Glutamatergic neuron (in vitro differentiated cells): ENCODE data around the gene CDK6. TPM values are rescaled to one million over a fixed set of nuclear protein-coding genes. Genes with fewer than 3 reads are reported as not detected.

Experiments used
- DNase-seq: peaks from one replicate; pipeline ENCODE4 v3.0.0; 2022
- H3K27ac Mint-ChIP-seq: one replicate; pipeline ENCODE4 v1.8.0; 2020; ENCODE audit warnings: mild to moderate bottlenecking, mixed read lengths, inconsistent platforms; ENCODE audit not compliant: unreplicated experiment
- H3K27me3 Mint-ChIP-seq: one replicate; pipeline ENCODE4 v1.8.0; 2020; ENCODE audit warnings: mild to moderate bottlenecking, moderate library complexity, mixed read lengths, inconsistent platforms; ENCODE audit not compliant: unreplicated experiment
- H3K36me3 Mint-ChIP-seq: one replicate; pipeline ENCODE4 v1.8.0; 2020; ENCODE audit warnings: mild to moderate bottlenecking, mixed read lengths, inconsistent platforms; ENCODE audit not compliant: unreplicated experiment
- H3K4me1 Mint-ChIP-seq: one replicate; pipeline ENCODE4 v1.8.0; 2020; ENCODE audit warnings: mild to moderate bottlenecking, low read depth, mixed read lengths, inconsistent platforms; ENCODE audit not compliant: unreplicated experiment
- H3K4me3 Mint-ChIP-seq: one replicate; pipeline ENCODE4 v1.8.0; 2020; ENCODE audit warnings: mild to moderate bottlenecking, mixed read lengths, inconsistent platforms; ENCODE audit not compliant: unreplicated experiment
- H3K9me3 Mint-ChIP-seq: one replicate; pipeline ENCODE4 v1.8.0; 2020; ENCODE audit warnings: mild to moderate bottlenecking, moderate library complexity, mixed read lengths, inconsistent platforms; ENCODE audit not compliant: unreplicated experiment
- total RNA-seq: library from RNA; stranded (reverse); fragmentation: NEBNext Ultra II Directional; extraction: Animal tissue kit (Norgen Biotek cat#: 25700); gene quantifications from one replicate; pipeline ENCODE4 v1.2.1, GENCODE V29; 2021; ENCODE audit not compliant: unreplicated experiment
- TF ChIP-seq, protein P1 (sequence below): fragments of 200-600 bp; sonication (generic); IDR thresholded peaks from one replicate; pipeline ENCODE4 v1.5.0; 2021; ENCODE audit not compliant: partially characterized antibody, unreplicated experiment

The CDK6 gene
- total RNA-seq, 1 donor from 2014 or later = 111 TPM

GRCh38 chr7:92569137-92569536 lies 267.2 kb downstream of the CDK6 start:
- Mint-ChIP-seq H3K36me3 (no peaks in the 10 kb centered on the region), H3K4me3 (no peak overlapping the region), H3K4me1 (no peaks in the 10 kb centered on the region), H3K9me3 (no peaks in the 10 kb centered on the region), H3K27ac (no peak overlapping the region), H3K27me3 (no peaks in the 10 kb centered on the region)
- TF ChIP-seq, protein P1, sequence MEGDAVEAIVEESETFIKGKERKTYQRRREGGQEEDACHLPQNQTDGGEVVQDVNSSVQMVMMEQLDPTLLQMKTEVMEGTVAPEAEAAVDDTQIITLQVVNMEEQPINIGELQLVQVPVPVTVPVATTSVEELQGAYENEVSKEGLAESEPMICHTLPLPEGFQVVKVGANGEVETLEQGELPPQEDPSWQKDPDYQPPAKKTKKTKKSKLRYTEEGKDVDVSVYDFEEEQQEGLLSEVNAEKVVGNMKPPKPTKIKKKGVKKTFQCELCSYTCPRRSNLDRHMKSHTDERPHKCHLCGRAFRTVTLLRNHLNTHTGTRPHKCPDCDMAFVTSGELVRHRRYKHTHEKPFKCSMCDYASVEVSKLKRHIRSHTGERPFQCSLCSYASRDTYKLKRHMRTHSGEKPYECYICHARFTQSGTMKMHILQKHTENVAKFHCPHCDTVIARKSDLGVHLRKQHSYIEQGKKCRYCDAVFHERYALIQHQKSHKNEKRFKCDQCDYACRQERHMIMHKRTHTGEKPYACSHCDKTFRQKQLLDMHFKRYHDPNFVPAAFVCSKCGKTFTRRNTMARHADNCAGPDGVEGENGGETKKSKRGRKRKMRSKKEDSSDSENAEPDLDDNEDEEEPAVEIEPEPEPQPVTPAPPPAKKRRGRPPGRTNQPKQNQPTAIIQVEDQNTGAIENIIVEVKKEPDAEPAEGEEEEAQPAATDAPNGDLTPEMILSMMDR = no peak
- no peak for DNase-seq

- Mint-ChIP-seq H3K36me3 (no peaks in the 10 kb centered on the region), H3K9me3 (no peaks in the 10 kb centered on the region), H3K27ac (no peak overlapping the region), H3K27me3 (peaks cover 2% of the 10 kb centered on the region), H3K4me1 (no peaks in the 10 kb centered on the region), H3K4me3 (no peak overlapping the region)
- DNase-seq = no peak
- TF ChIP-seq, protein P1 = no peak
Observed at GRCh38 chr7:92567460-92567859, 268.9 kb downstream of the CDK6 start.

GRCh38 chr7:92563345-92563744 lies 273.0 kb downstream of the CDK6 start:
- no peaks in the 10 kb centered on the region for H3K36me3 Mint-ChIP-seq
- H3K4me1 Mint-ChIP-seq = no peaks in the 10 kb centered on the region

DNA sequence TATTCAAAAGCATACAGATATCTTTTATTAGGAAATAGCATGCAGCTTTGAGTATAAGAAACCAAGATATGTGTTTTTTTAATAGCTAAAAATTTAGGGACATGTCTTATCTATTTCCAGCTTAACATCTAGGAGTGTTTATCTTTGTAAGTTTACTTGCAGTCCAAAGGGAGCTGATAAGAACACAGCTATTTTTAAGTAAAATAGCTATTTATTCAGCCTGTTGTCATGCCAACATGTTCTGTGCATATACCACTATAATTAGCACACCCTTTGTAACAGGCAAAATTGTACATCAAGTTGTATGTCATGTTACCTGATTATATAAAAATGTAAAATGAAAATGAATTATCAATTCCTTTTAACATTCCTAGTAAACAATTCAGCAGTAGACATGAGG lies 275.8 kb downstream of the CDK6 start:
- Mint-ChIP-seq H3K27ac (no peak overlapping the region), H3K27me3 (peaks cover 2% of the 10 kb centered on the region), H3K9me3 (no peaks in the 10 kb centered on the region), H3K4me1 (no peaks in the 10 kb centered on the region), H3K36me3 (no peaks in the 10 kb centered on the region), H3K4me3 (no peak overlapping the region)
- no peak for DNase-seq
- TF ChIP-seq, protein P1 = no peak

More at GRCh38 chr7:92563345-92563744, 273.0 kb downstream of the CDK6 start:
- H3K27ac Mint-ChIP-seq = no peak overlapping the region
- DNase-seq = no peak
- TF ChIP-seq, protein P1 = no peak
- H3K27me3 Mint-ChIP-seq = peaks cover 2% of the 10 kb centered on the region
- H3K4me3 Mint-ChIP-seq = no peak overlapping the region
- no peaks in the 10 kb centered on the region for H3K9me3 Mint-ChIP-seq

DNA sequence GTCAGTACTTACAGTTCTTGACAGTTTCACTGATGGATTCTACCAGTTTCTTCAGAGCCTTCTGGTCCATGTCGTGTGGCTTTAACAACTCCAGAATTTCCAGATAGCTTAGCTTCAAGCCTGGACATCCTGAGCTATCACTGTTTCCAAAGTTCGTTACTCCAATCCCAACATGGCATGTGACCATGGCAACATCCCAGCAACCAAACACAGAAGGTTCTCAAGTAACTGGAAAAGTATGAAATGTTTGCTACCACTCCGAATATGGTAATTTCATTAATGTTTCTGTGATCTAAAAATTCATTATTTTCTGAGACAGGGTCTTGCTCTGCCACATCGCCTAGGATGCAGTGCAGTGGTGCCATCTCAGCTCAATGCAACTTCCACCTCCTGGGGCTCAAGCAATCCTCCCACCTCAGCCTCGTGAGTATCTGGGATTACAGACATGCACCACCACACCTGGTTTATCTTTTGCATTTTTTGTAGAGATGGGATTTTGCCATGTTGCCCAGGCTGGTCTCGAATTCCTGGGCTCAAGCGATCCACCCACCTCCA lies 278.5 kb downstream of the CDK6 start:
- DNase-seq = no peak
- TF ChIP-seq, protein P1 = no peak
- no peak overlapping the region for H3K27ac Mint-ChIP-seq
- no peak overlapping the region for H3K4me3 Mint-ChIP-seq
- H3K4me1 Mint-ChIP-seq = no peaks in the 10 kb centered on the region
- H3K36me3 Mint-ChIP-seq = no peaks in the 10 kb centered on the region
- H3K9me3 Mint-ChIP-seq = no peaks in the 10 kb centered on the region
- H3K27me3 Mint-ChIP-seq = no peaks in the 10 kb centered on the region
